ENCODE results near the gene FASTKD1. TPM values are rescaled to one million over a fixed set of nuclear protein-coding genes. Genes with fewer than 3 reads are reported as not detected.
"Not testable (repeated sequence)": the region's sequence is repeated elsewhere in the genome, so short reads cannot be mapped to it uniquely, and the experiment has no call there.

FASTKD1 gene
- total RNA-seq, 2 experiments from 2014 or later: 26.8 to 29.0 TPM

DNA sequence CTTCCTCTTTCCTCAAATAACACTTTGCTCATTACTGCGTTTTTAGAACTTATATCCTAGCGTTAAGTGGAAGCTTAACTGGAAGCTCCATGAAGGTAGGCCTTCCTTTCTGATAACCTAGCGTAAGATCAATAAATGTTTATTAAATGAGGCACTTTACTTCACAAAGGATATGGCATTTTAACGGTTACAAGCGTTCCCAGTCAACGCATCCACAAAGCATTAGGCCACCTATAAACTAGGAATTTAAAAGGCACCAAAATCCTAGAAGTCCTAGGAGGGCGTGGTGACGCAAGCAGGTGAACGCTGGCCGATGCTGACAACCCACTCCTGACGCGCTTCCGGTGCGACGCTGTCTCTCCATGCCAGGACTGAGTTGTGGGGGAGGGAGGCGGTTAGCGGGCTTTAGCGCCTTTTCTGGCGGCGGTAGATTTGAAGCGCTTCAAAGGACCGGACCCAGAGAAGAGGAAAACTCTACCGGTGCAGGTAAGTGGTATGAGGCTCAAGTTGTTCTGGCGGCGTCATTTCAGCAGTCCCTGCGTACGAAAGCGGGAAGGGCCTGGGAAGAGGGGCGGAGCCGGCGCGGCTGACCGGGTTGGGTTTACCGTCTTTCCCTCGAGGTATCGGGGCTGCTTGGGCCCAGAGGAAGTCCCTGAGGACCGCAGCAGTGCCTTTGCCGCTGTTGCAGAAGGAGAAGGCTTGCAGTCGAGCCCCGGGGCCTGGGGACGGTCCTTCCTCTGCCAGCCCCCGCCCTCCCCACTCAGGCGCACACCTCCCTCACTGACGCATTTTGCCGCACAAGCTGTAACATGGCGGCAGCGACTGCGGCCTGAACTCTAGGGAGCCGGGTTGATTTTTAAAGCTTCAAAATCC is 10.6 kb upstream of the FASTKD1 start, which contains the start of gene PPIG:
TSS of gene PPIG (plus strand) at position 347 of the 873 bp plus-strand sequence. CDS start 19,691 bp downstream, outside the sequence.
- H3K4me1 Mint-ChIP-seq: peaks cover 32% of the 10 kb centered on the region
- ChIA-PET POLR2A (interaction anchor here (0.6 kb wide), 1 partner anchor 21 kb away, joined by 3 read pairs; no protein-coding TSS in a partner anchor), CTCF (interaction anchor here (0.9 to 1.0 kb wide), 3 partner anchors 10 to 192 kb away, joined by 3 to 4 read pairs (median 3); partner anchors contain the start of gene FASTKD1)
- H3K27me3 Mint-ChIP-seq: no peaks in the 10 kb centered on the region
- peaks cover 39% of the 10 kb centered on the region for H3K36me3 Mint-ChIP-seq (ENCODE audit: low read depth)
- peak; percentile 91 for DNase-seq
- H3K9me3 Mint-ChIP-seq: peaks cover 14% of the 10 kb centered on the region
- H3K4me3 Mint-ChIP-seq: peak within 1 kb of the TSS; percentile 98
- peak within 1 kb of the TSS; percentile 100 for H3K27ac Mint-ChIP-seq

DNA sequence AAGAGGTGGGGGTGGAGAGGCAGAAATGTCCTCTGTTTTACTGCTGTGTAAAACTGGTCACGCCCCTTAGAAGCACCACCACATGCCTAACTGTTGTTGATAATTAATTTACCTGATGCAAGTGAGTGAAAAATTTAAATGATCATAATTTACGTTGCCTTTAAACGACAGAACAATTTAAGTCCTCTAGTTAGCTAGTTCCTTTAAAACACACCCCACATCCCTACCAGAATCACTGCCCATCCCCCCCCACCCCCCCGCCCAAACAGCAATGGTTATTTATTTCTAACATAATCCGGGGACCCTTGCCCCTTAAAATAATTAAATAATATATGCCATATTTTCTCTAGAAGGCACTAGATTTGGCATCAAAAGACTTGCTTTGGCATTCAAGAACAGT is 9.9 kb upstream of the FASTKD1 start:
- ChIA-PET CTCF (interaction anchor here (0.9 kb wide), 1 partner anchor 10 kb away, joined by 3 read pairs; the partner anchor contains the start of gene FASTKD1), POLR2A (no interaction called here)
- peaks cover 28% of the 10 kb centered on the region for H3K4me1 Mint-ChIP-seq
- DNase-seq: no peak
- H3K9me3 Mint-ChIP-seq: peaks cover 14% of the 10 kb centered on the region
- no peaks in the 10 kb centered on the region for H3K27me3 Mint-ChIP-seq
- H3K27ac Mint-ChIP-seq: peak overlapping the region; percentile 100
- peak overlapping the region; percentile 98 for H3K4me3 Mint-ChIP-seq
- H3K36me3 Mint-ChIP-seq (ENCODE audit: low read depth): peaks cover 34% of the 10 kb centered on the region

DNA sequence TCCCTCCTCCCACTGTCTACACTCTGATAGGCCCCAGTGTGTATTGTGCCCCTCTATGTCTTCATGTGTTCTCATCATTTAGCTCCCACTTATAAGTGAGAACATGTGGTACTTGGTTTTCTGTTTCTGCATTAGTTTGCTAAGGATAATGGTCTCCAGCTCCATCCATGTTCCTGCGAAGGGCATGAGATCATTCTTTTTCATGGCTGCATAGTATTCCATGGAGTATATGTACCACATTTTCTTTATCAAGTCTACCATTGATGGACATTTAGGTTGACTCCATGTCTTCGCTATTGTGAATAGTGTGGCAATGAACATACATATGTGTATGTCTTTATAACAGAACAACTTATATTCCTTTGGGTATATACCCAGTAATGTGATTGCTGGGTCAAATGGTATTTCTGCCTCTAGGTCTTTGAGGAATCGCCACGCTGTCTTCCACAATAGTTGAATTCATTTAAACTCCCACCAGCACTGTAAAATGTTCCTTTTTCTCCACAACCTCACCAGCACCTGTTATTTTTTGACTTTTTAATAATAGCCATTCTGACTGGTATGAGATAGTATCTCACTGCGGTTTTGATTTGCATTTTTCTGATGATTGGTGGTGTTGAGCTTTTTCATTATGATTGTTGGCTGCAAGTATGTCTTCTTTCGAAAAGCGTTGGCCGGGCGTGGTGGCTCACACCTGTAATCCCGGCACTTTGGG is 9.0 kb upstream of the FASTKD1 start:
- peaks cover 14% of the 10 kb centered on the region for H3K9me3 Mint-ChIP-seq

DNA sequence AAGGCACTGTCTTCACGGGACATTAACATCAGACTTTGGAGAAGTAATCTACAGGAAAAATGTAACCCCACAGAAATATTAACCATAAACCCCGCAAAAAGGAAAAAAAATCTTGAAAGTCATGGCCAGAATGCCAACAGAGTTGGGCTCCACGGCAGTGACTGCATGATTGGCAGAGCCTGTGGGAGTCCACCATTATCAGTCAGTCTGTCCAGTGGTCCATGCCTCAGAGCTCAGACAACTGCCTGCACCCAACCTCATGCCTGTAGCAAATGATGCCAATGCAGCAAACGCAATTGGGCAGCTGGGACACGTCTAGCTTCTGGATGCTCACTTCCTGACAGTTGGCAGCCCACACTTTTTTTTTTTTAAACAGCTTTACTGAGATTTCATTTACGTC is 5.4 kb upstream of the FASTKD1 start:
- ChIA-PET CTCF (interaction anchor here (0.7 kb wide), 1 partner anchor 214 kb away, joined by 3 read pairs; no protein-coding TSS in a partner anchor), POLR2A (no interaction called here)

More for the DNA sequence above, 9.0 kb upstream of the FASTKD1 start:
- POLR2A ChIA-PET, H3K4me3 Mint-ChIP-seq, CTCF ChIA-PET, DNase-seq, H3K27me3 Mint-ChIP-seq, H3K27ac Mint-ChIP-seq: not testable (repeated sequence)
- Mint-ChIP-seq H3K36me3 (ENCODE audit: low read depth) (peaks cover 33% of the 10 kb centered on the region), H3K4me1 (peaks cover 25% of the 10 kb centered on the region)

DNA sequence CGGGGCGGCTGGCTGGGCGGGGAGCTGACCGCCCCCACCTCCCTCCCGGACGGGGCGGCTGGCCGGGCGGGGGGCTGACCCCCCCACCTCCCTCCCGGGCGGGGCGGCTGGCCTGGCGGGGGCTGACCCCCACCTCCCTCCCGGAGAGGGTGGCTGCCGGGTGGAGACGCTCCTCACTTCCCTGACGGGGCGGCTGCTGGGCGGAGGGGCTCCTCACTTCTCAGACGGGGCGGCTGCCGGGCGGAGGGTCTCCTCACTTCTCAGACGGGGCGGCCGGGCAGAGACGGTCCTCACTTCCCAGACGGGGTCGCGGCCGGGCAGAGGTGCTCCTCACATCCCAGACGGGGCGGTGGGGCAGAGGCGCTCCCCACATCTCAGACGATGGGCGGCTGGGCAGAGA is 1.6 kb upstream of the FASTKD1 start:
- H3K9me3 Mint-ChIP-seq; H3K27ac Mint-ChIP-seq; POLR2A ChIA-PET; H3K36me3 Mint-ChIP-seq (ENCODE audit: low read depth); CTCF ChIA-PET; DNase-seq; H3K4me3 Mint-ChIP-seq; H3K27me3 Mint-ChIP-seq: not testable (repeated sequence)
- peaks cover 17% of the 10 kb centered on the region for H3K4me1 Mint-ChIP-seq

More for the DNA sequence above, 5.4 kb upstream of the FASTKD1 start:
- H3K36me3 Mint-ChIP-seq (ENCODE audit: low read depth): peaks cover 14% of the 10 kb centered on the region
- DNase-seq: no peak
- H3K27me3 Mint-ChIP-seq: peaks cover 6% of the 10 kb centered on the region
- H3K4me1 Mint-ChIP-seq: peaks cover 5% of the 10 kb centered on the region
- H3K9me3 Mint-ChIP-seq: peaks cover 13% of the 10 kb centered on the region
- no peak overlapping the region for H3K4me3 Mint-ChIP-seq
- no peak overlapping the region for H3K27ac Mint-ChIP-seq

DNA sequence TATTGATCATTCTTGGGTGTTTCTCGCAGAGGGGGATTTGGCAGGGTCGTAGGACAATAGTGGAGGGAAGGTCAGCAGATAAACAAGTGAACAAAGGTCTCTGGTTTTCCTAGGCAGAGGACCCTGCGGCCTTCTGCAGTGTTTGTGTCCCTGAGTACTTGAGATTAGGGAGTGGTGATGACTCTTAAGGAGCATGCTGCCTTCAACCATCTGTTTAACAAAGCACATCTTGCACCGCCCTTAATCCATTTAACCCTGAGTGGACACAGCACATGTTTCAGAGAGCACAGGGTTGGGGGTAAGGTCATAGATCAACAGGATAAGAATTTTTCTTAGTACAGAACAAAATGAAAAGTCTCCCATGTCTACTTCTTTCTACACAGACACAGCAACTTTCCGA is 874 bp upstream of the FASTKD1 start:
- DNase-seq, H3K27ac Mint-ChIP-seq, H3K9me3 Mint-ChIP-seq, H3K27me3 Mint-ChIP-seq, H3K4me3 Mint-ChIP-seq, POLR2A ChIA-PET: not testable (repeated sequence)
- CTCF ChIA-PET: interaction anchor here (1.5 kb wide), 1 partner anchor 9 kb away, joined by 3 read pairs; the partner anchor contains the start of gene PPIG
- Mint-ChIP-seq H3K36me3 (ENCODE audit: low read depth) (peaks cover 11% of the 10 kb centered on the region), H3K4me1 (peaks cover 23% of the 10 kb centered on the region)

DNA sequence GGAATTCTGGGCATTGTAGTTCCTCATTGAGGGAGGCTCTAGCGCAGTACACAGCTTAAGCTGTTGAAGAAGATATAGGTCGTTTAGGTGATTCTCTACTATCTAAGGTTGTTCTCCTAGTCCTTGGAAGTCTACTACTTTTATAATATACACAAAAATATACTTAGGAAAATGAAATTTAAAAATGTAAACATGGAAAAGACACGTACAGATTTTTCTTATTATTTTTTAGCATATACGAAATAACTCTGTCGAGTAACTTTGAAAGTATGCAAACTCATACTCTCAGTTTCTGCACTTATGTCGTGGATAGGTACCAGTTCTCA is 272 bp upstream of the FASTKD1 start:
- Mint-ChIP-seq H3K4me1 (peaks cover 26% of the 10 kb centered on the region), H3K36me3 (ENCODE audit: low read depth) (peaks cover 15% of the 10 kb centered on the region), H3K27me3 (peaks cover 6% of the 10 kb centered on the region), H3K4me3 (peak overlapping the region; percentile 93), H3K9me3 (no peaks in the 10 kb centered on the region), H3K27ac (peak overlapping the region; percentile 86)
- ChIA-PET CTCF (interaction anchor here (1.2 to 1.6 kb wide), 3 partner anchors 10 to 16 kb away, joined by 3 to 5 read pairs (median 4); partner anchors contain the start of gene PPIG), POLR2A (no interaction called here)
- DNase-seq: no peak

DNA sequence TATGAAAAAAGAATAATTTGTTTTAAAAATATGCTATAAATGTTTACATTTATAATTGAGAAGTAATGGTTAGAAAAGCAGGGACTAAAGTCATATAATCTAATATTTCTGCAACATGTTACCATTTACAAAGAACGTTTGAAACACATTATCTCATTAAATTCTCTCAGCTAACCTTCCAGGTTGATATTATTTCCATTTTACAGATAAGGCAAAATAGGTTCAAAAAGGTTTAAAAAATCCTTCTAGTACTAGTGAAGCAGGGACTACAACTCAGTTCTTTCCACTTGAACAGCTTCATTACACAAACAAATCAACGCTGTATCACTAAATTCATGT is 875 bp downstream of the FASTKD1 start:
- H3K27ac Mint-ChIP-seq: peak overlapping the region; percentile 86
- peak overlapping the region; percentile 93 for H3K4me3 Mint-ChIP-seq
- CTCF ChIA-PET: interaction anchor here (1.2 to 1.6 kb wide), 4 partner anchors 10 to 17 kb away, joined by 3 to 5 read pairs (median 4); no protein-coding TSS in a partner anchor
- no peak for DNase-seq
- peaks cover 5% of the 10 kb centered on the region for H3K27me3 Mint-ChIP-seq
- POLR2A ChIA-PET: no interaction called here
- no peaks in the 10 kb centered on the region for H3K9me3 Mint-ChIP-seq
- peaks cover 15% of the 10 kb centered on the region for H3K36me3 Mint-ChIP-seq (ENCODE audit: low read depth)
- H3K4me1 Mint-ChIP-seq: peaks cover 26% of the 10 kb centered on the region

DNA sequence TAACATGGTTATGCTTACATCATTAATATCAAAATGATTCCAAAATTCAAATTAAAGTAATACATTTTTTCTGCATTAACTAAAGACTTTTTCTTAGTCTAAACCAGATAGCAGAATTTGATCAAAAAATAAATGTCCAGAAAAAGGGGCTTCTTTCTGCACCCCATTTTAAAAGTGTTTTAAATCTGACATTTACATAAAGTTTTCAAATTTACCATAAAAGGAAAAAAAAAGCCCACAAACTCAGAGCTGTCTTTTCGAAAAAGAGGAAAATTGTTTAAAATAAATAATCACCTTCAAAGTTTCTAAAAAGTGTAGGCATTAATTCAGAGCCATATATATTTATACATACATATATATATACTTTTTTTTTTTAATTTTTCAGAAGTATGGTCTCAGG is 1.5 kb downstream of the FASTKD1 start:
- no peak for DNase-seq
- Mint-ChIP-seq H3K36me3 (ENCODE audit: low read depth) (peaks cover 15% of the 10 kb centered on the region), H3K27ac (no peak overlapping the region), H3K27me3 (peaks cover 2% of the 10 kb centered on the region), H3K4me1 (peaks cover 26% of the 10 kb centered on the region), H3K4me3 (no peak overlapping the region), H3K9me3 (no peaks in the 10 kb centered on the region)
- CTCF ChIA-PET: interaction anchor here (1.2 to 1.6 kb wide), 2 partner anchors 10 to 16 kb away, joined by 3 to 4 read pairs; no protein-coding TSS in a partner anchor
- POLR2A ChIA-PET: no interaction called here

DNA sequence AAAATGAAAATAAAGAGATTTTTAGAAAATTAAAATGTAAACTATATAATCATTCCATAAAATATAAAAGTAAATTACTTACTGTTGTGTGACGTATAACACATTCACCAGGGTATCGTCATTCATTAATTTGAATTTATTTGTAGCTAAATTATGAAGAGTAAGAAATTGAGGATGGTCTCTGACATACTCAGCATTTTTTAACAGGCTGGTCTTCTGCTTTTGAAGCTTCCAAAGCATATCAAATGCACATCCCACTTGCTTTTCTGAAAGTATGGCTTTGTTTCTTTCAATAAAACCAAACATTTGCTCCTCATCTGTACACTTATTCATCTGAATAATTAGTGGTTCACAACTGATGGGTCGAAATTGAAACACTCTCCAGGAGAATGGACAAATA is 2.1 kb downstream of the FASTKD1 start:
- H3K27ac Mint-ChIP-seq: no peak overlapping the region
- H3K36me3 Mint-ChIP-seq (ENCODE audit: low read depth): peaks cover 15% of the 10 kb centered on the region
- no peak for DNase-seq
- POLR2A ChIA-PET: no interaction called here
- CTCF ChIA-PET: interaction anchor here (1.6 kb wide), 1 partner anchor 9 kb away, joined by 4 read pairs; no protein-coding TSS in a partner anchor
- H3K9me3 Mint-ChIP-seq: no peaks in the 10 kb centered on the region
- H3K4me1 Mint-ChIP-seq: peaks cover 26% of the 10 kb centered on the region
- no peak overlapping the region for H3K4me3 Mint-ChIP-seq
- H3K27me3 Mint-ChIP-seq: peaks cover 2% of the 10 kb centered on the region

DNA sequence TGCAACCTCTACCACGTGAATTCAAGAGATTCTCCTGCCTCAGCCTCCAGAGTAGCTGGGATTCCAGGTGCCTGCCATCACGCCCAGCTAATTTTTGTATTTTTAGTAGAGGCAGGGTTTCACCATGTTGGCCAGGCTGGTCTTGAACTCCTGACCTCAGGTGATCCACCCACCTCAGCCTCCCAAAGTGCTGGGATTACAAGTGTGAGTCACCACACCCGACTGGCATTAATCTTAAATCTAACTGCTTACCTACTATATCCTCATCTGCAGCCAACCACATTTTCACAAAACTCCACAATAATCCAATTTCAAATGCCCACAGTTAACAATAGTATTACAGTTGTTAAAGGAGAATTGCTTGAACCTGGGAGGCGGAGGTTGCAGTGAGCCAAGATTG is 2.9 kb downstream of the FASTKD1 start:
- DNase-seq, H3K27ac Mint-ChIP-seq, POLR2A ChIA-PET, H3K4me3 Mint-ChIP-seq, H3K27me3 Mint-ChIP-seq, H3K9me3 Mint-ChIP-seq: not testable (repeated sequence)
- CTCF ChIA-PET: interaction anchor here (0.6 kb wide), 2 partner anchors 48 to 183 kb away, joined by 3 read pairs; no protein-coding TSS in a partner anchor
- Mint-ChIP-seq H3K4me1 (peaks cover 26% of the 10 kb centered on the region), H3K36me3 (ENCODE audit: low read depth) (peaks cover 18% of the 10 kb centered on the region)

DNA sequence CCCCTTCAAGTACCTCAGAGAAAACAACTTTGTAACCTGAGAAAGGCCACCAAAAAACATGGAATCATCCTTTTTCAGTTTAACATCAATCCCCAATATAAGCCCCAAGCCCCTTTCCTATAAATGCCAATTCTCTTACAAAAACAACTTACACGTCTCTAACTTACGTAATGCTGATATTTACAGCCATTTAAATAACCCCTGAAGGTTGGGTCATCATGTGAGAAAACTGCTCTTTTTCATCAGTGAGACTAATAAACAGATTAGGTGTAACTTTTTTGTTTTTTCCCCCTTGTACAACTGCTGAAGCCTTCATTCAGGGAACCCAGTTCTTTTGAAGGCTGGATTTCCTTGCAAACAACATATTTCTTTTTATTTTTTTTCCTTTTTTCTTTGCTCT is 3.7 kb downstream of the FASTKD1 start:
- CTCF ChIA-PET: no interaction called here
- DNase-seq: no peak
- no peak overlapping the region for H3K4me3 Mint-ChIP-seq
- no peaks in the 10 kb centered on the region for H3K27me3 Mint-ChIP-seq
- no peaks in the 10 kb centered on the region for H3K9me3 Mint-ChIP-seq
- POLR2A ChIA-PET: no interaction called here
- H3K4me1 Mint-ChIP-seq: peaks cover 26% of the 10 kb centered on the region
- H3K36me3 Mint-ChIP-seq (ENCODE audit: low read depth): peaks cover 23% of the 10 kb centered on the region
- no peak overlapping the region for H3K27ac Mint-ChIP-seq

DNA sequence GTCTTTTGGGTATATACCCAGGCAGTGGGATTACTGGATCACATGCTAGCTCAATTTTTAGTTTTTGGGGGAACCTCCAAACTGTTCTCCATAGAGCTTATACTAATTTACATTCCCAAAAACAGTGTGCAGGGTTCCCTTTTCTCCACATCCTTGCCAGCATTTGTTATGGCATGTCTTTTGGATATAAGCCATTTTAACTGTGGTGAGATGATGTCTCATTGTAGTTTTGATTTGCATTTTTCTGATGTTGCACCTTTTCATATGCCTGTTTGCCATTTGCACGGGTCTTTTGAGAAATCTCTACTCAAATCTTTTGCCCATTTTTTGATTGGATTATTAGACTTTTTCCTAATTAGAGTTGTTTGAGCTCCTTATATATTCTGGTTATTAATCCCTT is 8.0 kb downstream of the FASTKD1 start:
- no peak for DNase-seq
- no peak overlapping the region for H3K27ac Mint-ChIP-seq
- no peak overlapping the region for H3K4me3 Mint-ChIP-seq
- POLR2A ChIA-PET: no interaction called here
- peaks cover 37% of the 10 kb centered on the region for H3K36me3 Mint-ChIP-seq (ENCODE audit: low read depth)
- peaks cover 4% of the 10 kb centered on the region for H3K9me3 Mint-ChIP-seq
- CTCF ChIA-PET: no interaction called here
- H3K4me1 Mint-ChIP-seq: peaks cover 11% of the 10 kb centered on the region
- no peaks in the 10 kb centered on the region for H3K27me3 Mint-ChIP-seq

All from activated CD4-positive, alpha-beta T cell treated with anti-CD3 and anti-CD28 coated beads, Interleukin-2, amount 10 ng/mL, durations not matched to agents 7 days and 5 days (primary cell).